Kidney (tissue), 14 donors: ENCODE measurements around the gene GRID1. TPM values are rescaled to one million over a fixed set of nuclear protein-coding genes. Genes with fewer than 3 reads are reported as not detected.

Experiments
- DNase-seq, 5 donors: peaks; one replicate each; pipeline ENCODE4 v3.0.0-alpha.2; 2013 to 2020
- FAIRE-seq: peaks from 2 replicates; lab custom pipeline; 2012; peaks lifted over from hg19 to GRCh38; lab: Jason Lieb, UNC
- H3K27ac ChIP-seq, 2 donors: one replicate each; pipeline ENCODE4 v1.7.0; 2013; ENCODE audit warnings: low read depth in 2 of 2, low read length in 2 of 2, inconsistent platforms in 1 of 2
- H3K27me3 ChIP-seq: one replicate; pipeline ENCODE4 v1.7.1; 2013; ENCODE audit warnings: low read length, inconsistent platforms; ENCODE audit not compliant: control insufficient read depth, insufficient read depth
- H3K36me3 ChIP-seq, 3 donors: one replicate each; pipeline versions ENCODE4 v1.7.0 to v1.7.1; 2013; ENCODE audit warnings: low read length in 3 of 3, control low read depth in 1 of 3, inconsistent platforms in 1 of 3; ENCODE audit not compliant: insufficient read depth in 3 of 3, control insufficient read depth in 2 of 3
- H3K4me1 ChIP-seq, 3 donors: one replicate each; pipeline versions ENCODE4 v1.7.0 to v1.7.1; 2013; ENCODE audit warnings: low read length in 3 of 3, inconsistent platforms in 1 of 3, low read depth in 1 of 3; ENCODE audit not compliant: control insufficient read depth in 2 of 3, insufficient read depth in 2 of 3
- H3K4me3 ChIP-seq, 3 donors: one replicate each; pipeline versions ENCODE4 v1.7.0 to v1.8.1; 2013; ENCODE audit warnings: low read length in 3 of 3, control low read depth in 1 of 3, inconsistent platforms in 1 of 3
- H3K9ac ChIP-seq, 3 donors: one replicate each; pipeline versions ENCODE4 v1.7.0 to v1.7.1; 2013; ENCODE audit warnings: low read length in 3 of 3, control low read depth in 1 of 3, inconsistent platforms in 1 of 3
- H3K9me3 ChIP-seq, 3 donors: one replicate each; pipeline versions ENCODE4 v1.7.0 to v1.7.1; 2013; ENCODE audit warnings: low read length in 3 of 3, control low read depth in 1 of 3, inconsistent platforms in 1 of 3; ENCODE audit not compliant: control insufficient read depth in 2 of 3, insufficient read depth in 1 of 3
- intact Hi-C: fragments of 100-400 bp; cut with DNase I; formaldehyde crosslinking; loops from one replicate; pipeline ENCODE4 v1.11.1; 2022
- polyA plus RNA-seq: library from polyadenylated mRNA; stranded (reverse); fragments of 350-450 nt; fragmentation: Illumina TruSeq; extraction: RNeasy Lipid Tissue Mini Kit (QIAGEN cat#74804); gene quantifications from one replicate; pipeline ENCODE4 v1.2.3, GENCODE V29; 2014; ENCODE audit warnings: low read depth, low replicate concordance; ENCODE audit not compliant: insufficient read depth
- total RNA-seq: library from RNA; stranded (reverse); fragmentation: NEBNext Ultra II Directional; extraction: Animal tissue kit (Norgen Biotek cat#: 25700); gene quantifications from one replicate; pipeline ENCODE4 v1.2.1, GENCODE V29; 2021
- TF ChIP-seq, protein P1 (sequence below): IDR thresholded peaks from 3 replicates; pipeline ENCODE4 v1.5.1; 2012; ENCODE audit warnings: mild to moderate bottlenecking, moderate library complexity, borderline replicate concordance; ENCODE audit not compliant: insufficient read depth; ENCODE audit errors: extremely low read depth
- donor health status: control.
- donor health status: control.
- donor health status: control.
- donor health status: control.
- donor health status: control.
- donor health status: DM: yes; HTN: yes; CAD: no.
- donor health status: Normal renal cell carcinoma (clear cell type).

The GRID1 gene
- total and polyA plus RNA-seq, 2 donors from 2014 or later: 0.37 to 1.4 TPM

DNA sequence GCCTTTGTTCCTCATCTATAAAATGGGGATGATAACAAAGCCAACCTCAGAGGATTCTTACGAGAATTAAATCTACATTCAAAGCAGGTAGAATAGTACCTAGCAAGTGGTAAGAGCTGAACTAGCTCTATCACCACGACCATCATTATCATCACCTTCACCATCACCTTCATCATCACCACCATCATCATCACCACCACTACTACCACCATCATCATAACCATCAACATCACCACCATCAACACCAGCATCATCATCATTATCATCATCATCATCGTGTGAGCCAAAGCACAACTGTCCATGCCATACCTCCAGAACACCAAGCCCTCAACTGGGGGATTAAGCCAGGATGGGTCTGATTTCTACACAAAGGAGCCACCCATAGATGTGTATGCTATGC is 206.8 kb downstream of the GRID1 start:
- DNase-seq: no peak
- H3K27me3 ChIP-seq: no peaks in the 10 kb centered on the region
- H3K4me1 ChIP-seq: peaks cover 0 to 12% (median 9%) of the 10 kb centered on the region in 3 donors
- no peaks in the 10 kb centered on the region for H3K36me3 ChIP-seq
- no peak overlapping the region for H3K4me3 ChIP-seq
- H3K9ac ChIP-seq: no peak overlapping the region
- intact Hi-C loops: no loop called here
- no peak for FAIRE-seq
- no peak overlapping the region for H3K27ac ChIP-seq
- TF ChIP-seq, protein P1, sequence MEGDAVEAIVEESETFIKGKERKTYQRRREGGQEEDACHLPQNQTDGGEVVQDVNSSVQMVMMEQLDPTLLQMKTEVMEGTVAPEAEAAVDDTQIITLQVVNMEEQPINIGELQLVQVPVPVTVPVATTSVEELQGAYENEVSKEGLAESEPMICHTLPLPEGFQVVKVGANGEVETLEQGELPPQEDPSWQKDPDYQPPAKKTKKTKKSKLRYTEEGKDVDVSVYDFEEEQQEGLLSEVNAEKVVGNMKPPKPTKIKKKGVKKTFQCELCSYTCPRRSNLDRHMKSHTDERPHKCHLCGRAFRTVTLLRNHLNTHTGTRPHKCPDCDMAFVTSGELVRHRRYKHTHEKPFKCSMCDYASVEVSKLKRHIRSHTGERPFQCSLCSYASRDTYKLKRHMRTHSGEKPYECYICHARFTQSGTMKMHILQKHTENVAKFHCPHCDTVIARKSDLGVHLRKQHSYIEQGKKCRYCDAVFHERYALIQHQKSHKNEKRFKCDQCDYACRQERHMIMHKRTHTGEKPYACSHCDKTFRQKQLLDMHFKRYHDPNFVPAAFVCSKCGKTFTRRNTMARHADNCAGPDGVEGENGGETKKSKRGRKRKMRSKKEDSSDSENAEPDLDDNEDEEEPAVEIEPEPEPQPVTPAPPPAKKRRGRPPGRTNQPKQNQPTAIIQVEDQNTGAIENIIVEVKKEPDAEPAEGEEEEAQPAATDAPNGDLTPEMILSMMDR: no peak
- no peaks in the 10 kb centered on the region for H3K9me3 ChIP-seq

DNA sequence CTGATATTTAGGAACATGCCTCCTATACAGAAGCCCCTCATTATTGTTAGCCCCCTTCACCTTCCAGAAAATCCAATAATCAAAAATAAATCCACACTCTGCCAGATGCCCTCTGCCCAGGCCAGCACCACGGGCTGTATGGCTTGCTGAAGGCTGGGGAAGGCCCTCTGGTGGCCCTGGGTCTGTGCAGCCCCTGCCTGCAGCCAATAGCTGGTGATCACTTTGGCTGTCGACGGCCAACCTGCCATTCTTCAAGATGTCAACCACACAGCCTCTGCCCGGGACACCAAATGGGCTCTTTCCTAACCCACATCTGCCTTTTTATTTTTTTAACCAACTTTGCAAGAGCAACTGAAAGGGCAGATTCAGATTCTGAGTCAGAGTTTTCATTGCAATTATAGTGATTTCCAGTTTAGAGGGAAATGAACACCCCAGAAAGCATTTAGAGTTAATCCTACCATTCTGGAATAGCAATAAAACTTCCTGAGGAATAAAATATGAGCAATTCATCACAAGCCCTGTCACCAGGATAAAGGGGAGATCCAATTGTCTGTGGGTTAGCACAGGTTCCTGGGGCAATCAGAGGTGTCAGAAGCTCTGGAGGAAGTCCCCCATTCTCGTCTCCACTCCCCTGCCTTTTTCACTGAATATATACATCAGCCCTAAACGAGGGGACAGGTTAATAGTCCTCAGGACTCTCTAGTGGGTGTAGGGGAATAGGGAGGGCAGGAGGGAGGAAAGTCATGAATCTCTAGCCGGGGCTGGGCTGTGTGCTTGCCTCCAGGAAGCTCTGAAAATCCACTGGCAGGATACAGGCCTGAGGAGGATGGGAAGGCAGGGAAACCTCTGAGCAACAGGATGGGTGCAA is 211.3 kb downstream of the GRID1 start:
- Histone ChIP-seq H3K27ac (no peak overlapping the region), H3K9me3 (no peaks in the 10 kb centered on the region), H3K36me3 (no peaks in the 10 kb centered on the region), H3K4me1 (peaks cover 0 to 3% (median 0%) of the 10 kb centered on the region in 3 donors), H3K4me3 (no peak overlapping the region), H3K27me3 (no peaks in the 10 kb centered on the region), H3K9ac (no peak overlapping the region)
- no peak for FAIRE-seq
- intact Hi-C loops: no loop called here
- no peak for DNase-seq
- TF ChIP-seq, protein P1: no peak

DNA sequence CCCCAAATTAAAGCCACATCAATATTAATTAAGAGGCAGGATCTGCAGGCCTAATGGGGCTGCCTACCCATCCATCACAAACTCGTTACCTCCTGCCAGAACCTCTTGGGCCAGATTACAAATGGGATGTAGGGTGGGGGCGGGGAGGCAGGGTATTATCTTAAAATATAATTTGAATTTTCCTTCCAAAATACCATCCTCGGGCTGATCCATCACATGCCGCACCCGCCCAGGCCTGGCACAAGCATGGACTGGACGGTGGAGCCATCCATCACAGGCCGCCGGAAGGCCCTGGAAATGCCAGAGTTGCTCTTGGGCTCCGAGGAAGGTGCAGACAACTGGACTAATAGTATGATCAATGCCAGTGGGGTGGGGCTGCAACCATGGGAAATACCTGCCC is 212.8 kb downstream of the GRID1 start:
- intact Hi-C loops: no loop called here
- H3K27ac ChIP-seq: no peak overlapping the region
- TF ChIP-seq, protein P1: no peak
- H3K9ac ChIP-seq: no peak overlapping the region
- no peaks in the 10 kb centered on the region for H3K9me3 ChIP-seq
- no peak overlapping the region for H3K4me3 ChIP-seq
- DNase-seq (no peak), FAIRE-seq (no peak)
- H3K27me3 ChIP-seq: no peaks in the 10 kb centered on the region
- H3K4me1 ChIP-seq: no peaks in the 10 kb centered on the region
- H3K36me3 ChIP-seq: no peaks in the 10 kb centered on the region
